ENCODE measurements around the gene EPB41L4B. TPM values are rescaled to one million over a fixed set of nuclear protein-coding genes. Genes with fewer than 3 reads are reported as not detected.

EPB41L4B gene
- total RNA-seq, 2 donors from 2014 or later = 6.4 to 6.6 TPM

DNA sequence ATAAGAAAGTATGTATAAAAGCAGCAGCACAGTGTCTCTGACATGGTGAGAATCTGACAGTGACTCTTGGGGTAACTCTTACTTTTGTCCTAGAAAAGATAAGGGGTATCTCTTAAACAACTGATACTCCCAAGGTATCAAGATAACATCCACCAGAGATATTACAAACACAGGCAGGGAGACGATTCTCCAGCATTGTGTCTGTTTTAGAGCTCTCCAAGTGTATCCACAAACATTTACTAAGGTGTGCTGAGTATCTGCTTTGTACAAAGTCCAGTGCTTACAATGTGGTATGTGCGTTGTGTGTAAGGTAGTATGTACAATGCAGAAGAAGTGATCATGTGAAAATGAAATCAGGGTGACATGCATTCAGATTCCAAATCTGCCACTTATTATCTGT is 196.7 kb downstream of the EPB41L4B start:
- H3K36me3 Mint-ChIP-seq (ENCODE audit: low read depth) = no peaks in the 10 kb centered on the region
- Histone ChIP-seq H3K4me1 (ENCODE audit: control insufficient read depth, insufficient read depth, low read length) (peaks cover 8% of the 10 kb centered on the region), H3K4me3 (ENCODE audit: low read length) (no peak overlapping the region), H3K27me3 (ENCODE audit: control insufficient read depth, insufficient read depth, low read length, poor library complexity, severe bottlenecking) (peaks cover 8% of the 10 kb centered on the region), H3K27ac (ENCODE audit: low read depth, low read length) (no peak overlapping the region), H3K9ac (ENCODE audit: extremely low read depth, low read length, poor library complexity, severe bottlenecking) (no peak overlapping the region), H3K9me3 (ENCODE audit: control insufficient read depth, low read length) (no peaks in the 10 kb centered on the region), H3K36me3 (ENCODE audit: control insufficient read depth, insufficient read depth, low read length) (no peaks in the 10 kb centered on the region)
- no peak overlapping the region for H3K4me3 Mint-ChIP-seq
- H3K27ac Mint-ChIP-seq = no peak overlapping the region
- DNase-seq = no peak
- TF ChIP-seq, protein P1, sequence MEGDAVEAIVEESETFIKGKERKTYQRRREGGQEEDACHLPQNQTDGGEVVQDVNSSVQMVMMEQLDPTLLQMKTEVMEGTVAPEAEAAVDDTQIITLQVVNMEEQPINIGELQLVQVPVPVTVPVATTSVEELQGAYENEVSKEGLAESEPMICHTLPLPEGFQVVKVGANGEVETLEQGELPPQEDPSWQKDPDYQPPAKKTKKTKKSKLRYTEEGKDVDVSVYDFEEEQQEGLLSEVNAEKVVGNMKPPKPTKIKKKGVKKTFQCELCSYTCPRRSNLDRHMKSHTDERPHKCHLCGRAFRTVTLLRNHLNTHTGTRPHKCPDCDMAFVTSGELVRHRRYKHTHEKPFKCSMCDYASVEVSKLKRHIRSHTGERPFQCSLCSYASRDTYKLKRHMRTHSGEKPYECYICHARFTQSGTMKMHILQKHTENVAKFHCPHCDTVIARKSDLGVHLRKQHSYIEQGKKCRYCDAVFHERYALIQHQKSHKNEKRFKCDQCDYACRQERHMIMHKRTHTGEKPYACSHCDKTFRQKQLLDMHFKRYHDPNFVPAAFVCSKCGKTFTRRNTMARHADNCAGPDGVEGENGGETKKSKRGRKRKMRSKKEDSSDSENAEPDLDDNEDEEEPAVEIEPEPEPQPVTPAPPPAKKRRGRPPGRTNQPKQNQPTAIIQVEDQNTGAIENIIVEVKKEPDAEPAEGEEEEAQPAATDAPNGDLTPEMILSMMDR (conservative IDR thresholded peaks at IDR 0.05) = no peak
- peaks cover 24% of the 10 kb centered on the region for H3K4me1 Mint-ChIP-seq
- WGBS, 2 experiments (ENCODE audit: insufficient coverage in 1 of 2, insufficient read length in 1 of 2) = 65 to 100% methylated on average over 1 to 2 of the region's 2 CpGs
- H3K9me3 Mint-ChIP-seq = no peaks in the 10 kb centered on the region
- H3K27me3 Mint-ChIP-seq (ENCODE audit: insufficient read depth) = peaks cover 10% of the 10 kb centered on the region

DNA sequence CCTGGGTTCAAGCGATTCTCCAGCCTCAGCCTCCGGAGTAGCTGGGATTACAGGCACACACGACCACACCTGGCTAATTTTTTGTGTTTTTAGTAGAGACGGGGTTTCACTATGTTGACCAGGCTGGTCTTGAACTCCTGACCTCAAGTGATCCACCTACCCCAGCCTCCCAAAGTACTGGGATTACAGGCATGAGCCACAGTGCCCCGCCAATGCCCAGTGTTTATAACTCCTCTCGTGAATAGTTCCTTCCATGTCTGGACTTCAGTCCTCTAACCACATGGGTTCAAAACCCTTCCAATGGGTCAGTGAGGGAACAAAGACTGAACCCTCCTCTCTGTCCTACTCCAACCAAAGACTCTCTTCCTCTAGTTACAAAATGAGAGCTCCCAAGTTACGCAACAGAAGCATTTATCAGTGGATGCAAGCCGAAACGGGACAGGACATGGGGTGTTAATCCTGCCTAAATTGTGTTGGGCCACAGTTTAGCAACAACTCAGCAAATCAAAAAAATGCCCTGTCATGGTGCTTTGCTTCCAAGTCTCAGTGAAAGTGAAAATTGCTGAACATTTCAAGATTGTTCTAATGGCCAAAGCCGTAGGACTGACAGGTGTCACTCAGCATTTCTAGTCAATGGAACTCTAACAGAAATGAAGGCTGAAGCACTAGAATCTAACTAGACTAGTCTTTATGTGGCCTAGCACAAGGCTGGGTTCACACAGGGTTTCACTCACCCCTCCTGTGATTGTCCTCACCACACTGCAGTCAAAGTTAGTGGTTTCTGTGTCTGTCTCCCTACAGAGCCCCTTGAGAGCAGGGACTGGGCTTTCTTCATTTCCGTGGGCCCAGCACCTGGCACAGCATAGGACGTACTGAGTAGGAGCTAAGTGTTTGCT is 197.9 kb downstream of the EPB41L4B start:
- Mint-ChIP-seq H3K27me3 (ENCODE audit: insufficient read depth) (peaks cover 10% of the 10 kb centered on the region), H3K36me3 (ENCODE audit: low read depth) (peaks cover under 1% of the 10 kb centered on the region), H3K4me3 (no peak overlapping the region), H3K9me3 (no peaks in the 10 kb centered on the region), H3K4me1 (peaks cover 33% of the 10 kb centered on the region), H3K27ac (no peak overlapping the region)
- no peak overlapping the region for H3K9ac ChIP-seq (ENCODE audit: extremely low read depth, low read length, poor library complexity, severe bottlenecking)
- H3K4me1 ChIP-seq (ENCODE audit: control insufficient read depth, insufficient read depth, low read length) = peaks cover 8% of the 10 kb centered on the region
- no peak overlapping the region for H3K4me3 ChIP-seq (ENCODE audit: low read length)
- H3K27me3 ChIP-seq (ENCODE audit: control insufficient read depth, insufficient read depth, low read length, poor library complexity, severe bottlenecking) = peaks cover 8% of the 10 kb centered on the region
- TF ChIP-seq, protein P1 (conservative IDR thresholded peaks at IDR 0.05) = no peak
- 91 to 94% methylated on average over 12 of the region's 12 CpGs for WGBS, 2 experiments (ENCODE audit: insufficient coverage in 1 of 2, insufficient read length in 1 of 2)
- H3K9me3 ChIP-seq (ENCODE audit: control insufficient read depth, low read length) = no peaks in the 10 kb centered on the region
- peak; percentile 46 for DNase-seq
- H3K27ac ChIP-seq (ENCODE audit: low read depth, low read length) = no peak overlapping the region
- H3K36me3 ChIP-seq (ENCODE audit: control insufficient read depth, insufficient read depth, low read length) = no peaks in the 10 kb centered on the region

Other genes starting within 250 kb of the EPB41L4B start
- 10 to 100 TPM; 42.8 to 55.0 TPM for gene TMEM245, start 201.1 kb downstream of the EPB41L4B start, total RNA-seq
- 1 to 10 TPM; 1.5 to 1.8 TPM for gene FRRS1L, start 153.8 kb downstream of the EPB41L4B start, total RNA-seq
- gene PTPN3, start 177.2 kb upstream of the EPB41L4B start, total RNA-seq = 1 to 10 TPM; 2.7 to 4.6 TPM